GM18907 (cell line): ENCODE results near the gene KRT26.

ENCODE experiments used
- ATAC-seq: cut with Tn5 transposase; IDR thresholded peaks from one replicate; pipeline ENCODE4 v1.9.1; 2021; ENCODE audit warnings: mild to moderate bottlenecking, moderate library complexity; ENCODE audit not compliant: unreplicated experiment

The KRT26 gene

GRCh38 chr17:40734018-40734417, 38.0 kb downstream of the KRT26 start:
- no peak for ATAC-seq

DNA sequence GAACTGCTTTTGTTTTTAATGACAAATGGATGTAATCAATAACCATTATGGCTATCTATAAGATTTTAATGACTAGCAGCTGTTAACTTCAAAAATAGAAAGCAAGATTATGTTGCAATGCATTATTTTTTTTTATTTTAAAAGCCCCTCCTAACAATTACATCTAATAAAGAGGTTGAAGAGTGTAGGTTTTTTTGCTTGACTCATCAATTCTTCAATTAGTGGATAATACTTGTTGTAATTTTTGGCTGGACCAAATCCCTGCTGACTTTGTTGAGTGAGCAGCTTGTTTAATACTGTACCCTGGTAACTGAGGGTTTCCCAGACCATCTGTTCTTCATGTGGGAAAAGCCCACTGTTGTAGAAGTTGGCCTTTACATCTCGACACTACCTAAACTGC, 41.0 kb downstream of the KRT26 start:
- no peak for ATAC-seq

GRCh38 chr17:40727447-40728231, 44.4 kb downstream of the KRT26 start:
- ATAC-seq, result no peak

DNA sequence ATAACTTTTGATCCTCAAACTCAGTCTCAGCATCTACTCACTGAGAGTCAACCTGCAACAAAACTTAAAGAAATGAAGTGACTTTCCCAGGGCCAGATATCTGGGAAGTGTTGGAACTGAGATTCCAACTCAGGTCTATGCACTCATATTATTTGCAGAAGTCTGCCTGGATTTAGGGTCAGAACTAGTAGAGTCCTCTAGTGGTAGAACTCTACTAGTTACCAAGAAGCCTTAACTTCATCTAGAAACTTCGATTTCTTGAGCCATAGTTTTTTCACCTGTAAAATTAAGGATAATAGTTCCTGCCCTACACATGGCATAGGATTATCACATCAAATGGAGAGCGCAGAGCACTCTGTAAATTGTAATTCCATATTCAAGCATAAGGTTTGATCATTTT, 45.1 kb downstream of the KRT26 start:
- ATAC-seq, result no peak

- ATAC-seq, result no peak
Observed at GRCh38 chr17:40724656-40725055, 47.3 kb downstream of the KRT26 start.

DNA sequence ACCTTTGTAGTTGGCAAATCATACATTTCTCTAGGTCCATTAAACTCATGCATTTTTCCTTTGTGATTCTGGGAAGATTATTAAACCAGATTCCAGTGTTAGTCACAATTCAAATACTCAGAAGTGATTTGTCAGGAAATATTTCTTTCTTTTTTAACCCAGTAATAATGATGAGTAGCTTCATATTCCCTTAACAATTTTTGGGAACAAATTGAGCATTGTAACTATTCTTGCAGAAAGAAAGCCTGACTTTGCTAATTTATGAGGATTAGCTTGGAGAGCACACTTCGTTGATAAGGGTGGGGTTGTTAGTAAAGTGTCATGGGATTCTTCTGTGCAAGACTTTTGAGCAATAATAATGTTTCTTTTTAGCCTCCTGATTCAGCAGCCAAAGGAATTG, 49.8 kb downstream of the KRT26 start:
- no peak for ATAC-seq

- no peak for ATAC-seq
Observed at GRCh38 chr17:40720899-40721298, 51.1 kb downstream of the KRT26 start.

DNA sequence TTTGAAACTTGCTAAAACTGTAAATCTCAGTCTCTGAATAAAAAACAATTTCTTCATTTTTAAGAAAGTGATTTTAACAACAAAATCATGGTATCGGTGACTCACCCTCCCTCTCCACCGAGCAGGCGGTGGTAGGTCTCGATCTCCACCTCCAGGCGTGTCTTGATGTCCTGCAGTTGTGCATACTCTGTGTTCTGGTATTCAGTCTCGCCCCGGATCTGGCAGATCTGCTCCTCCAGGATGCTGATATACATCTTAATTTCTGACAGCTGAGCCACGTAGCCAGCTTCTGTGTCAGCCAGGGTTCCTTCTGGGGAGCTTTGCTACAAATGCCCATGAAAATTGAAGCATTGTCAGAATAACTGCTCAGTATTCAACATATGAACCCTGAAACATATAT, 53.1 kb downstream of the KRT26 start:
- ATAC-seq, result no peak

- no peak for ATAC-seq
Observed at GRCh38 chr17:40717776-40718175, 54.2 kb downstream of the KRT26 start.
